HG02798 (cell line): ENCODE data around the gene GOLGA2.

Experiments
- ATAC-seq: cut with Tn5 transposase; IDR thresholded peaks from one replicate; pipeline ENCODE4 v1.9.1; 2021; ENCODE audit warnings: mild to moderate bottlenecking; ENCODE audit not compliant: unreplicated experiment, poor library complexity

GOLGA2 gene, protein sequence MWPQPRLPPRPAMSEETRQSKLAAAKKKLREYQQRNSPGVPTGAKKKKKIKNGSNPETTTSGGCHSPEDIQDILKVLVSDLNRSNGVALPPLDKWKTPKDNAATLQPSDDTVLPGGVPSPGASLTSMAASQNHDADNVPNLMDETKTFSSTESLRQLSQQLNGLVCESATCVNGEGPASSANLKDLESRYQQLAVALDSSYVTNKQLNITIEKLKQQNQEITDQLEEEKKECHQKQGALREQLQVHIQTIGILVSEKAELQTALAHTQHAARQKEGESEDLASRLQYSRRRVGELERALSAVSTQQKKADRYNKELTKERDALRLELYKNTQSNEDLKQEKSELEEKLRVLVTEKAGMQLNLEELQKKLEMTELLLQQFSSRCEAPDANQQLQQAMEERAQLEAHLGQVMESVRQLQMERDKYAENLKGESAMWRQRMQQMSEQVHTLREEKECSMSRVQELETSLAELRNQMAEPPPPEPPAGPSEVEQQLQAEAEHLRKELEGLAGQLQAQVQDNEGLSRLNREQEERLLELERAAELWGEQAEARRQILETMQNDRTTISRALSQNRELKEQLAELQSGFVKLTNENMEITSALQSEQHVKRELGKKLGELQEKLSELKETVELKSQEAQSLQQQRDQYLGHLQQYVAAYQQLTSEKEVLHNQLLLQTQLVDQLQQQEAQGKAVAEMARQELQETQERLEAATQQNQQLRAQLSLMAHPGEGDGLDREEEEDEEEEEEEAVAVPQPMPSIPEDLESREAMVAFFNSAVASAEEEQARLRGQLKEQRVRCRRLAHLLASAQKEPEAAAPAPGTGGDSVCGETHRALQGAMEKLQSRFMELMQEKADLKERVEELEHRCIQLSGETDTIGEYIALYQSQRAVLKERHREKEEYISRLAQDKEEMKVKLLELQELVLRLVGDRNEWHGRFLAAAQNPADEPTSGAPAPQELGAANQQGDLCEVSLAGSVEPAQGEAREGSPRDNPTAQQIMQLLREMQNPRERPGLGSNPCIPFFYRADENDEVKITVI

DNA sequence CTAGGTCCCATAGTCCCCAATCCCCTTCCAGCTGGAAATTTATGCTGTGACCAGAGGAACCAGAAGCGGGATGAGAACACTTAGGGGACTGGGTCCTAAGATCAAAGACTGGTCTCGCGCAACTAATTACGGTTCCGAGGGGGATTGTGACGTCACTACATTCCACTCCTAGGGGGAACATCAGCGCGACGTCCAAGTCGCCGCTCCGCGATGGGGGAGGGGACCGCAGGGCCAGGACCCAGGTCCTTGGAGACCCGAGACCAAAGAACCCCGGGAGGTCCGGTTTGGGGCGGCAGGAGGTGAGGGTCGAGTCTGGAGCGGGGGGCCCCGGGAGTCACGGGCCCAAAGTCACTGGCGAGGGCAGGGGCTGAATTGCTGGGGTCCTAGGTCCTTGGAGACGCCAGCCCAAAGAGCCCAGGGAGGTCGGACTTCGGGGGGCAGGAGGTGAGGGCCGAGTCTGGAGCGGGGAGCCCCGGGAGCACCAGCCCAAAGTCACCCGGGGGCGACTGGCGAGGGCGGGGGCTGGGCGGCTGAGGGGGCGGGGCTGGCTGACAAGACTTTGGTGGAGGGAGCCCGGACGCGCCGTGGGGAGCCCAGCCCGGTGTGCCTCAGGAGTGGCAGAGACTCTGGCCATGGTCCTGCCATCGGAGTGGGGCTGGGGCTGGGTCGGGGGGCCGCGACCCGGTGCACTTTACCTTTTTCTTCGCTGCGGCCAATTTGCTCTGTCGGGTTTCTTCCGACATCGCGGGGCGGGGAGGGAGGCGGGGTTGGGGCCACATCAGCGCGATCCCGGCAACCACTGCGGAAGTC lies at the start of gene GOLGA2:
Gene GOLGA2, minus strand, starts transcription at position 810 of the 810 bp plus-strand sequence. Its CDS starts 31 bp downstream, at position 779.
- ATAC-seq = peak; percentile 57

DNA sequence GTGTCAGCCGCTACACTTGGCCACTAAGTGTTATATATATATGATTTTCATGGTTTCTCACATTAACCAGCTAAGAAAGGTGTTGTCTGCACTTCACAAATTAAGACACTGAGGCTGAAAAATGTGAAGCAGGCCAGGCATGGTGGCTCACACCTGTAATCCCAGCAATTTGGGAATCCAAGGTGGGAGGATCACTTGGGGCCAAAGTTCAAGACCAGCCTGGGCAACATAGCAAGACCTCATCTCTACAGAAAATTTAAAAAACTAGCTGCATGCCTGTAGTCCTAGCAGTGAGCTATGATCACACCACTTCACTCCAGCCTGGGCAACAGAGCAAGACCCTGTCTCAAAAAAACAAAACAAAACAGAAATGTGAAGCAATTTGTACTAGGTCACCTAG lies 48.6 kb upstream of the GOLGA2 start:
- ATAC-seq = no peak

DNA sequence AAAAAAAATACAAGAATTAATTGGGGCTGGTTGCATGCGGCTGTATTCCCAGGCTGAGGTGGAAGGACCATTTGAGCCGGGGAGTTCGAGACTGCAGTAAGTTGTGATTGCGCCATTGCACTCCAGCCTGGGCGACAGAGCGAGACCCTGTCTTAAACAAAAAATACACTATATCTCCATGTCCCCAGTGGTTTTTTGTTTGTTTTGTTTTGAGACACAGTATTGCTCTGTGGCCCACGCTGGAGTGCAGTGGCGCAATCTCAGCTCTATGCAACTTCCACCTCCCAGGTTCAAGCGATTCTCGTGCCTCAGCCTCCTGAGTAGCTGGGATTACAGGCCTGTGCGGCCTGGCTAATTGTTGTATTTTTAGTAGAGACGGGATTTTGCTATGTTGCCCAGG lies 48.0 kb upstream of the GOLGA2 start:
- ATAC-seq = no peak

DNA sequence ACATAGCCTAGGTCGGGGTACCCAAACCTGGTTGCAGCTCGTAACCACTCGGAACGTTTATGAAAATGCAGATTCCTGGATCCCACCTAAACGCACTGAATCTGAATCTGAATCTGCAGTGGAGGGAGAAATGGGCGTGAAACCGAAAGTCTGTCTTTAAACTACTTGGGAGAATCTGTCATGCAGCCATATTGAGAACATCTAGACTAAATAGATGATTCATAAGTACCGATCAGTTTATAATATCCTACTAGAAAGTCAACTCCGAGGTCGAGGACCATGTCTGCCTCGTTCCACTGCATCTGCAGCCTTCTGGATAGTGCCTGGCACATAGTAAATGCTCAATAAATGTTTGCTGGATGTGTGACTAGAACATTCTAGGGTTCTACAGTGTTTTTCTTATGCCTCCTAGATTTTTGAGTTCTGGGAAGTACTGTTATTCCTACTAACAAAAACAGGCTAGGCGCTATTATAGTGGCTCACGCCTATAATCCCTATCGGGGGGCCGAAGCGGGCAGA lies 47.5 kb upstream of the GOLGA2 start:
- no peak for ATAC-seq

DNA sequence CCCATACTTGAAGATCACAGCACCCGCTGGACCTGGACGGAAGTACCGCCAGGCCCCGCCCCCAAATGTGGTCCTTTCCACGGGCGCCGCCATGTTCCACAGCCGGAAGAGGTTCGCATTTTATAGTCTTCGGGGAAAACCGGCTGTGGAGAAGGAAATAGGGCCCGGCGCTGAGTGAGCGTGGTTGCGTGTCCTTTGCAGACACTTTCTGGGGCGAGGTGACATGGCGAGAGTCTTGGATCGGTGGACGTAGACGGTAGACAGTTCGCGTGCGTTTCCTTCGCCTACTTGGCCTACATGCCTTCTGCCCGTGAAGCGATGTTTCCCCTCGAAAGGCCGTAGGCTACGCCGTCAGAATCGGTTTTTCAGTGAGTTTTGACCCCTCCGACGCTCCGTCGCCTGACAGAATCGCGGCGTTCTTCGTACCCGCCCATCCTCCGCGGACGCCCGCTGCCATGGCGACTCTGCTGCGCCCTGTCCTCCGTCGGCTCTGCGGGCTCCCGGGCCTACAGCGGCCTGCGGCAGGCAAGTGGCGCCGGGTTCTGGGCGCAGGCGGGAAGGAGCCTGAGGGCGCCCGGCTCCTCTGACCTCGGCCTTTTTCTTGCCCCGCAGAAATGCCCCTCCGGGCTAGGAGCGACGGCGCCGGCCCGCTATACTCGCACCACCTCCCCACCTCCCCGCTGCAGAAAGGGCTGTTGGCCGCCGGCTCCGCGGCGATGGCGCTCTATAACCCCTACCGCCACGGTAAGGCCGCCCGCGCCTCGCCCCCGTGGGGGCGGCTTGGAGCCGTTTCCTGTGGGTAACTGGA lies 46.8 kb upstream of the GOLGA2 start, which contains the start of the genes COQ4 and TRUB2:
Gene COQ4, plus strand, starts transcription at position 436 of the 808 bp plus-strand sequence. Its CDS starts 20 bp downstream, at position 456.
Gene TRUB2, minus strand, starts transcription at position 44 of the 808 bp plus-strand sequence. Its CDS starts 39 bp downstream, at position 5.
- peak; percentile 83 for ATAC-seq

DNA sequence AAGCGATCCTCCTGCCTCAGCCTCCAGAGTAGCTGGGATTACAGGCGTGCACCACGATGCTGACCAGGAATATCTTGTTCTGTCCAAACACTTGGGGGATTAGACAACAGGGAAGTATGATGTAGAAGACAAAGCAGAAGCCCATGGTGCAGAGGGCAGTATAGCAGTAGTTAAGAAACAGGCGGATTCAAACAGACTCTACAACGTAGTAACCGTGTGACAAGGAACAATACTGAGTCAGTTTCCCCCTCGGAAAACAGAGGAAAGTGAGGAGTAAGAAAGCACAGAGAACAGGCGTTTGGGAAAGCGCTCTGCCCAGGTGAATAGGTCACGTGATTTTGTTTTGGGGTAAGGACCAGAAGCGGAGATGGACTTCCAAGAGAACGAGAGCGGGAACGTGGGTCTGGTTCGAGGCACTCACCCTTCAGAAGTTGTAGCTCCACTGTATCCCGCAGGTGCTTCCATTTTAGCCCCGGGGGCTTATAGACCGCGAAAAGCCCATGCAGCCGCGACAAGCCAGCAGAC lies 46.1 kb upstream of the GOLGA2 start:
- ATAC-seq = peak; percentile 6

DNA sequence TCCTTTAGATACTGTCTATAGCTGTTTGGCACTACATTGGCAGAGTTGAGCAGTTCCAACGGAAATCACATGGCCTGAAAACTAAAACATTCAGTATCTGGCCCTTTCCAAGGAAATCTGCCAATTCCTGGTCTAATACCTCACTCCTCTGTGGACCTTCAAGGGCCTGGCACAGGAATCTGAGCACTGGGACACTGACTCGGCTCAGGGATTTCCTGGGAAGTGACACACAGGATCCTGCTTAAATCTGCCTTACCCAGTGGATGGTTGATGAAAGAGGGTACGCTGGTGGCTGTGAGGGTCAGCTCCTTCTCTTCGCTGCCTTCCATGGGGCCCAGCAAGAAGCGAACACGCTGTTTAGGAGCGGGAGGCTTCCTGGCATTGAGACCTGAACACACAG lies 45.5 kb upstream of the GOLGA2 start:
- no peak for ATAC-seq

DNA sequence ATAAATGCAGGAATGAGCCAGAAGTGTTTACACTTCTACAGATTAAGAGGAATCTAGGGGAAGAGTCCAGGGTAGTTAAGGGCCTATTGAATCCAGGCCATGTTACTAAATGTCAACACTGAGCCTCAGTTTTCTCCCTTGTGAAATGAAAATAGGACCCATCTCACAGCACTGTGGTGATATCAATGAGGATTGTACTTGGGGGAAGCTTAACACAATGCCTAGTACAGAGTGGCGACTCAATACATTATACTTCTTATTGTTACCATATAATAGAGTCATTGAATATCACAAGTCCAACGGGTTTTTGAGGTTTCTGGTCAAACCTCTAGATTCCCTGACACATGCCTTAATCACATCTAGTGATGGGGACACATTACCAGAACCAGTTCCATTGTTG lies 41.8 kb upstream of the GOLGA2 start:
- ATAC-seq = no peak

DNA sequence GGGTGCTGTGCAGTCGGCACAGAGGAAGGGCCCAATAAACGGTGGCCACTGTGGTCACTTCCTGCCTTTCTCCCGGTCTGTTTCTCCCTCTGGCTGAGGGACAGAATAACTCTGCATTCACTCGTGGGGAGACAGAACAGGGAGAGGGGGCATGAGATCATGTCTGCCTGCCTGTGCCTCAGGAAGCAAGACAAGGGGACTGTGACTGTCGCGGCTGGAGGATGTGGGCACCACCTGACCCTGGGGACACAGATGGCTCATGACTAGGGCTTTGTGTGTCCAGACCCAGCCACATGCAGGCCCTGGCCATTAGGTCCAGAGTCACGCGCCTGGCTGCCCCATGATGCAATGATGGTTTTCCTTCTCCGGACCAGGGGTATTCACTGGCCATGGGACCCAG lies 40.6 kb upstream of the GOLGA2 start:
- ATAC-seq = no peak

DNA sequence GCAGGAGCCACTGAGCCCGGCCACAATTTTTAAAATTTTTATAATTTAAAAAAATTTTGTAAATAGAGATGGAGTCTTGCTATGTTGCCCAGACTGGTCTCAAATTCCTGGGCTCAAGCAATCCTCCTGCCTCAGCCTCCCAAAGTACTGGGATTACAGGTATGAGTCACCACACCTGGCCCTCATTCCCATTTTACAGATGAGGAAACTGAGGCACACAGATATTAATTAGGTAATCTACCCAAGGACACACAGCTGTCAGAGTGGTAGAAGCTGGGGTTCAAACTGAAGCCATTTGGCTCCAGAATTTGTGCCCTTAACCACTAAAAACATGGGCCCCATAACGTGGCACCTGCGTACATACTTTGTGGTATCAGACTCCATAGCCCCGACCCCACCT lies 38.9 kb upstream of the GOLGA2 start:
- ATAC-seq = no peak

DNA sequence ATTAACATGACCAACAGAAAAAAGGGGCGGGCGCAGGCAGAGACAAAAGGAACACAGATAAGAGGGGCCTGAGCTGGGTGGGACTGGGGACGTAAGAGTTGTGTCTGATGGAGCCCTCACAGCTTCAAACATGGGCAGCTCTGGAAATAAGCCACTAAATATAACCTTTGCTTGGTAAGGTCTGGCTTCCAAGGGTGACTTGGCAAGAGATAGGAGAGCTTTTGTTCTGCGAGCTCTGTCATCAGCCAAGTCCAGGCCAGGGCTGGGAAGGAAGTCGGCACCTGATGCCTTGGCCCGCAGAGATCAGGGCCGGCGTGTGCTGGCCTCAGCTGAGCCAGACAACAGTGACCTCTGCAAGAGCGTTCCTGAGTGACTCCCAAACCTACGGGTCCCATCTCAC lies 34.7 kb upstream of the GOLGA2 start:
- no peak for ATAC-seq

DNA sequence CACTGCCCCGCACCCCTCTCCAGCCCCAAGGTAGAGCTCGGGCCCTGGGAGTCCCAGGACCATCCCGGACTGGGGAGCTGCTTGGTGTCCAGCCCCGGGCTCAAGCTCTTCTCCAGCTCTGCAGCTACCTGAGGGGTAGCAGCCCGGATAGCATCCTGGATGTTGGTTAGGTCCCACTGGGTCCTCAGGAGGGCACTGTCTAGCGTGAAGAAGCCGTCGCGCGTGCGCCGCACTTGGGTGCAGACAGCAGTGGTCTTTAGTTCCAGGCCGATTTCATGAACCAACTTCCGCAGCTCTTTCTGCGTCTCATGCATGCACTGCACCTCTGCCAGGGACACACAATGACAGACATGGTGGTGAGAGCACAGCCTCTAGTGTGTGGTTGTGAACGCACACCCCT lies 33.7 kb upstream of the GOLGA2 start:
- ATAC-seq = no peak

DNA sequence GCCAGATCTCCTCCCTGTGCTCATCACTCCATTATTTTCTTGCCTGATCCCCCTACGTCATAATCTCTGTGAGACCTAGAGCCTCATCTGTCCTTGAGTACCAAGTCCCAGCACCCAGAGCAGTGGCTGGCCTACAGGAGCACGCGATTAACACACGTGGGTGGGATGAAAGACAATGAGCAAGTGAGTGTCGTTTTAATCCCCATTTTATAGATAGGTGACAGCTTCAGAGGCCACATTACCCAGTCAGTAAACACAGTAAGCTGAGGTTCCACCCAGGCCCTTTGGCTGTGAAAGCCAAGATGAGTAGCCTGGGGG lies 29.1 kb upstream of the GOLGA2 start:
- ATAC-seq = no peak

DNA sequence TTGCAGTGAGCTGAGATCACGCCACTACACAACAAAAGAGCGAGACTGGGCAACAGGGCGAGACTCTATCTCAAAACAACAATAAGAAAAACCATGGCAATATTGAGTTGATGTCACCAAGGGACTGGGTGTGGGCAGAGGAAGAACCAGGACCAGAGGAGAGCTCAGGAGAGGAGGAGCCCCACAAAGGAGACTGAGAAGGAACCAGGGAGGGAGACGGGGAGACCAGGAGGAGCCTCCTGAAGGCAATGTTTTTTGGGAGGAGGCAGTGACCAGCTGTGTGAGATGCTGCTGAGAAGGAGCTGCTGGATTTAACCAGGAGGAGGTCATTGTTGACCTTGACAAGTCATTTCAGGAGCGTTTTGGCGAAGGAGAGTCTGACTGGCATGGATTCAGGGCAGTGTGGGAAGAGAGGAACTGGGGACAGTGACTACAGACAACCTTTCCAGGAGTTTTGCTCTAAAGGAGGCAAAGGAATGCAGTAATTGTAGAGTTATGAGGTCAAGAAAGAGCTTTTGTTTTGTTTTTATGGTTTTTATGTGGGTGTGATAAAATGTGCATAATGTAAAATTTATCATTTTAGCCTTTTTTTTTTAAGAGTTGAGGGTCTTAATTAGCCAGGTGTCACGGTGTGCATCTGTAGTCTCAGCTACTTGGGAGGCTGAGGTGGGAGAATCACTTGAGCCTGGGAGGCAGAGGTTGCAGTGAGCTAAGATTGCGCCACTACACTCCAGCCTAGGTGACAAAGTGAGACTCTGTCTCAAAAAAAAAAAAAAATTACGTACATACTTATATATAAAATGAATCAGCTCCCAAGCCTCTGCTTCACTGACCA lies 28.5 kb upstream of the GOLGA2 start:
- no peak for ATAC-seq

DNA sequence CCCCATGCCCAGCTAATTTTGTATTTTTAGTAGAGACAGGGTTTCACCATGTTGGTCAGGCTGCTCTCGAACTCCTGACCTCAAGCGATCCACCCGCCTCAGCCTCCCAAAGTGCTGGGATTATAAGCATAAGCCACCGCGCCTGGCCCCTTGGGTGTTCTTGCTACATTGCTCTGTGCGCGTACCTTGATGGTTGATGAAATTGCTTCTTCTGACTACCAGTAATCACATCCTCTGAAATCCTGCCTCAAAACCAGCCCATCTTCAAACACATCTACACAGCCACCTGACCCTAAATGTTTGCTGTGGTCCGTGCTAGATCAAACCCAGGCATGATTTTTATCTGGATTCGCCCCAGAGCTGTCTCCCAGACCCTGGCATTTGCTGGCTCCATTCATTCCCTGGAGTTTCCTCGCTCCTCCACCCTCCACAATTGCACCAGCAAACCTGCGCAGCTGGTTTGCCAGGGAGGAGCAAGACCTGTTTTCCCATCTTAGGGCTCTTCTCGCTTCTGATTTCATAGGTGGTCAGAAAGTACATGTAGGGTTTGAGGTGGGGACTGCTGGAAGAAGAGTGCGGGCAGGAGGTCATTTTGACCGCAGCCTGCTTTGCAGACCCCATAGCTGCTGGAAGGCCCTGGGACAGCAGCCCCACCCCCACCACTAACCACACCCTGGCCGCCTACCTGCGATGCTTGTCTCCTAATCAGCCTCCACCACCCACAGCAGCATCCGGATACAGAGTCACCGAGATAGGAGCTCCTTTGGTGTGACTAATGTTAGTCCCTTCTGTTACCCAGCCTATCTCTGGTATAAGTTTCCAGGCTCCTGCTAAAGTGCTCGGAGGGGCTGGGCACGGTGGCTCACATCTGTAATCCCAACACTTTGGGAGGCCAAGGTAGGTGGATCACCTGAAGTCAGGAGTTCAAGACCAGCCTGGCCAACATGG lies 23.0 kb upstream of the GOLGA2 start:
- no peak for ATAC-seq

DNA sequence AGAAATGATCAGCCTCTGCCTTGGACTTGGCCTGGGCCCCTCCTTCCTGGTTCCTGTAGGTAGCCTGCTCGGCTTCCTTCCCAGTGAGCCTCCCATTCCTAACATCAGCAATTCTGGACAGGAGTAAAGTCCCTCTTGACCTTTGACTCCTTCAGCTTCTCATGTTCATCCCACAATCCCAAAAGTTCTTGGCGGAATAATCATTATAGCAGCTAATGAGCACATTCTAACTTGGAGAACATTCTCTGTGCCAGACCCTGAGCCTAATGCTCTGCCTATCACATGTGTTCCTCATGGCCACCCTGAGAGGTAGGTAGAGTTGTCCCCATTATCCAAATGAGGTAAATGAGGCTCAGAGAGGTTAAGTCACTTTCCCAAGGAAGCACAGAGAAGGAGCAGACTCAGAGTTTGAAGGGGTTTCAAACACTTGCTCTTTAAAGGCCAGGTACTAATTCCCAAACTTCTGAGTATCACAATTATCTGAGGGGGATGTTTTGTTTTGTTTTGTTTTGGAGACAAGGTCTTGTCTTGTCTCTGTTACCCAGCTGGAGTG lies 21.5 kb upstream of the GOLGA2 start:
- no peak for ATAC-seq
